ELR (cell line): ENCODE results near the gene PLCB2.

Experiments used
- DNase-seq: peaks from one replicate; pipeline ENCODE4 v3.0.0-alpha.2; 2015; ENCODE audit warnings: low read depth

PLCB2 gene

DNA sequence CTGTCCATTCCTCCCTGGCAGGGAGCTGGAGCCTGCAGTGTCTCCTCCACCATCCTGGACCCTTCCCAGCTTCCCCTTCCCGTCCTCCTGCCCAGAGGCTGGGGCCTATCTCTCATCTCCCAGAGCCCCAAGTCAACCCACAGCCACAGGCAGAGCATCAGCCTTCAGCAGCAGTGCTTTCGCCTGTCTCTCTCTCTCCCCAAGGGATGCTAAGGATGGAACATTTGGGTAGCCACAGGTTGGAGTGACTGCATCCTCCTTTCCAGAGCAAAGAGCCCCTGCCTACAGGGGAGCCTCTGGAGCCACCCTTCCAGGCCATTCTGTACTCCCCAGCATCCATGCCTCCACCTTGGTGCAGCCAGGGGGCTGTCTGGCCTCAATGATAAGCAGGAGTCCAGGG, 4.2 kb downstream of the PLCB2 start:
- no peak for DNase-seq

DNA sequence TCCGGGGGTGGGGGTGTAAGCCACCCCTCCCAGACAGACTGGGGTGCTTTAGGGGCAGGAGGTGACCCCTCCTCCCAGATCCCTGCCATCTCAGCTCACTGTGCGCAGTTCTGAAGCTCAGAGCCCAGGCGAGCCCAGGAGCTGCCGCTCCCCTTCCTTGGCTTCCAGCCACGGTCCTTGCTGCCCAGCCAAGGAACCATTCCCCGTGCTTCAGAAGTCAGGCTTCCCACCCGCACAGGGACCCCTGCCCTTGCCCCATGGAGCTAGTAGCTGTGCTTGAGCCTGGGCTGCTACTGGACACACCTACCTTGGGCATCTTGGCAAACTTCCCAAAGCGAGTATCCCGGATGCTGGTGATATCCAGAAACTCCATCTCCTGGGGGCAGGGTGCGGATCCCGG, 4.8 kb downstream of the PLCB2 start:
- DNase-seq, result no peak

DNA sequence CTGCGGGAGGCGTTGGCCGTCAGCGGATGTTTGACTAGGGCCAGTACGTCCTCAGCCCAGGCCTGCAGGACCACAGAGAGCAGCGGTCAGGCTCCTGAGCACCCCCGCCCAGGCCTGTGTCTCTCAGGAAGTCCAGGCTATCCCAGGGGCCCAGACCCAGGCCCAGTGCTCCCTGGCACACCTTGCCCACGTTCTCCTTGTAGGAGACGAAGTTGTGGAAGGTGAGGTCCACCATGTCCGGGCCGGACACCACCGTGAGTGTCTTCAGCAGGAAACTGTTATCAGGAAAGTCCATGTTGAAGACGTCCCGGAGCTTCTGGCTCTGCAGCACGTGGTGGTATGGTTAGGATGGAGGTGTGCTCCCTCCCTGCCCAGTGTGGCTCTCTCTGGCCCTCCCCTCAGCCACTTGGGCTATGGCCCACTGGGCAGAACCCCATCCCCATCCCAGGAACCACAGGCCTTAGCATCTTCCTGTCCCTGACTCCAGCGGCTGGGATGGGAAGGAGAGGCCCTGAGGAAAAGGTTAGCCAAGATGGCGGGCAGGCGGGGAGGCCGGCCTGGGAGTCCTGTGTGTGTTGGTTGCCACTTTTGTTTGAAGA, 5.3 kb downstream of the PLCB2 start:
- DNase-seq, result no peak

DNA sequence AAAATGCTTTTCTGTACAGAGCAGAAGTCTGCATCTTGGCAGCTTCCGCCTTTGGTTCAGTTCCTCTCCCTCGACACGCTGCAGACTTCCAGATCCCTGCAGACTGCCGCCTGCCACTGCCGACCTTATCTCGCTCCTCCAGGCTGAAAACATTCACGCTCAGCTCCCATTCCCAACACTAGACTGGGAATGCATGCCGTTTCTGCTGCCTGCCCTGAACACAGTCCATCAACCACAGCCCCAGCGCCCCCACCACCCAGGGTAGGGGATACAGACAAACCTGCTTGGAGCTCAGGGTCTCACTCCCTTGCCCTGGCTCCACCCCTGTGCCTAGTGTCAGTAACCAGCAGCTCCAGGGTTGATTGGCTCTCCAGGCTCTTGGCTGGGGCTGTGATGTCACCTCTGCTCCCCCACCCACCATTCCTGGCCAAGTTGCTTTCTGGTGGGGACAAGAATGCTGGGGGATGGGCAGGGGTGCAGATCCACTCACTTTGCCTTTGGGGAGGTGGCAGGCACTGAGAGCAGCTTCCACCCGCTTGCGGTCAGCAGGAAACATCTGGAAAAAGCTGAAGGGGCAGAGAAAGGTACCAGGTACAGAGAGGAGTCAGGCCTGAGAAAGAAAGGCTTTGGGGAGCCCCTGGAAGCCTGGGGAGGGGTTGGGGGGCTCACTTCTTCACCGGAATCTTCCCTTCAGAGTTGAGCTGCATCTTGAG, 6.1 kb downstream of the PLCB2 start:
- no peak for DNase-seq

DNA sequence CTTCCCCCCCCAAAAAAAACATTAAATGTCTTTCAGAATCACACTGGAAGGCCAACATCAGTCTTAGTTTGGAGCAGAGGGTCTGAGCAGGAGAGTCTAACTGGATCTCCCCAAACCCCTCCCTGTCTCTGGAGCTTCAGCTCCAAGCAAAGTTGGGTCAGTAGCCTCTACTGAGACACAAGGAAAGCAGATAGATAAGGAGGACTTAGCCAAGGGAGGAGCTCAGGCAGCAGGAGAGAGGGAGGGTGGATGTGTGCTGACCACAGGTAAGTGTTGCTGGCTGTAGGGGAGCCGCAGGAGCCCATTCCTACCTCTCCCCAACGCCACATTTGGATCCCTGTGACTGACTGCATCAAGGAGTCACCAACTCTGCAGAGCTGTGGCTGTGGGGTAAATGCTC, 7.0 kb downstream of the PLCB2 start:
- no peak for DNase-seq

DNA sequence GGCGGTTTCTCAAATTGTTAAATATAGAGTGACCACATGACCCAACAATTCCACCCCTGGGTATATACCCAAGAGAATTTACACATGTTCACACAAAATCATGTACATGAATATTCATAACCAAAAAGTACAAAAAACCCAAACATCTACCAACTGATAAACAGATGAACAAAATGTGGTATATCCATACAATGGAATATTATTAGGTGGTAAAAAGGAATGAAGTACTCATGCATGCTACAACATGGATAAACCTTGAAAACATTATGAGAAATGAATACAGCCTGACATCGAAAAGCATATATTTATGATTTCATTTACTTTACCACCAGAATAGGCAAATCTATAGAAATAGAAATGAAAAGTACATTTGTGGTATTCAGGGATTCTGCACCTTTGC, 7.4 kb downstream of the PLCB2 start:
- no peak for DNase-seq

DNA sequence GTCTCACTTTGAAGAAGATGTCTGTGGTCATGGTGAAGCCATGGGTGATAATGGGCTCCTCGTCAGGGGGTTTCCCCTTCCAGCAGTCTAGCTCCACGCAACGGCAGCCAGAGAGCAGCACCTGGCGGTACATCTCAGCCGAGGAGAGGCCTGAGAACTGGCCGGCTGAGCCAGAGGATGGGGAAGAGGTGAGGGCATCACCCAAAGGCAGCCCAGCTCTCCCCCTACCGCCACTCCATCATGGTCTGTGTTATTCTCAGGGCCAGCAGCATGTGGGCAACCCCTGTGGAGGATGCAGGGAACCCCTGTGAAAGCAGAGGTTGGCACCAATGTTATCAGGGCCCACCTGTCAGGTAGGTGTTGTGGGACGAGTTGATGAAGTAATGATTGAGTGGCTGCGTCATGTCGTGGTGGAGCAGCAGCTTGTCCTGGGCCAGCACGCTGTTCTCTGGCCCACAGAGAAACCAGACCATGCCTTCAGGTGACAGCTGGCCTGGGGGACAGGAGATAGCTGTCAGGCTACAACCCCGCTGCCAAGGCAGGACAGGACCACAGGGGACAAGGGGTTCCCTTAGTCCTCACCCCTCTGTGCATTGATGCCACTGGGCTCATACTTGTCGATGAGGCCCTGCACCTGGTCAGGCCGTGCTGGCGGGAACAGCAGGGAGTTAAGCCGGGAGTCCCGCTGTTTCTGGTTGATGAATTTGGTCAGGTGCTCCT, 9.4 kb downstream of the PLCB2 start:
- no peak for DNase-seq

DNA sequence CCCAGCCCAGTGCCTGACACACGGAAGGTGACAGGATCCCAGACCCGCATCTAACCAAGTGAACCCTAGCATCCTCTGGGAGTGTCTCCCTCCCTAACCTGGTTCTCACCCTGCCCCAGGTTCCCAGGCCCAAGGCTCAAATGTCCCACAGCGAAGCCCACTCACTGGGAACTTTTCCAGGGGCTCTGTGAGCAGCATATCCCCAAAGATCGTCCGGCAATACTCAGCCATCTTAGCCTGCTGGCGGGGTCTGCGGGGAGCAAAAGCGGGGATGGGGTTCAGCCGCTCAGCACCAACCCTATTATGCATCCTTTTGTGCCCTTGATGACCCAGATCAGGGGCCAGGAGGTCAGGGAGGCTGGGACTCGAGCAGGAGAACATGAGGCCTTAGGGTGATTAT, 10.4 kb downstream of the PLCB2 start:
- DNase-seq, result no peak

DNA sequence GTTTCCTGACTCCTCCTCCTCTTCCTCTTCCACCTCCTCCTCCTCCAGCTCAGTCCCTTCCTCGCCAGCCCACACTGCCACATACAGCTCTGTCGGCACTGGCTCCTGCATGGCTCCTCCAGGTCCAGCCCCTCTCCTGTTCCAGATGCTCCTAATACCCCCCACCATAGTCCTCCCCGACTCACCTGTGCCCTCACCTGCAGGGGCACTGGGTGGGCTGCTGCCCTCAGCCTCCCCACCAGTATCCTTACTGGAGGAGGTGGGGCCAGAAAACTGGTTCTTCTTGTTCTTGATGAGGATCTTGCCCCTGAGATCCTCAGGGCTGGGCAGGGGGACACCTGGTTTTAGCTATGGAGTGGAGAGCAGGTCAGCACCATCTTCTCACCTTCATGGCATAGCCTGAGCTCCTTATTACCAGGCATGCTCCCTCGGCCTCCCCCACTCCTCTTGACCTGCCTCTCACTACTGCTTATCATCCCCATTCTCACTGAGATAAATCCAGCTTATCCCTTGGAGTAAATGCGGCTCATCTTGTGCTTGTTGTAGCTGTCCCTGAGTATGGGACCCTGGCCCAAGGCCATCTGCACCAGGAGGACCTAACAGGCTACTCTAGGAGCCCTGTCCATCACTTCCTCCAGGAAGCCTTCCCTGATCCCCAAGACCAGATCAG, 11.0 kb downstream of the PLCB2 start:
- DNase-seq, result no peak

DNA sequence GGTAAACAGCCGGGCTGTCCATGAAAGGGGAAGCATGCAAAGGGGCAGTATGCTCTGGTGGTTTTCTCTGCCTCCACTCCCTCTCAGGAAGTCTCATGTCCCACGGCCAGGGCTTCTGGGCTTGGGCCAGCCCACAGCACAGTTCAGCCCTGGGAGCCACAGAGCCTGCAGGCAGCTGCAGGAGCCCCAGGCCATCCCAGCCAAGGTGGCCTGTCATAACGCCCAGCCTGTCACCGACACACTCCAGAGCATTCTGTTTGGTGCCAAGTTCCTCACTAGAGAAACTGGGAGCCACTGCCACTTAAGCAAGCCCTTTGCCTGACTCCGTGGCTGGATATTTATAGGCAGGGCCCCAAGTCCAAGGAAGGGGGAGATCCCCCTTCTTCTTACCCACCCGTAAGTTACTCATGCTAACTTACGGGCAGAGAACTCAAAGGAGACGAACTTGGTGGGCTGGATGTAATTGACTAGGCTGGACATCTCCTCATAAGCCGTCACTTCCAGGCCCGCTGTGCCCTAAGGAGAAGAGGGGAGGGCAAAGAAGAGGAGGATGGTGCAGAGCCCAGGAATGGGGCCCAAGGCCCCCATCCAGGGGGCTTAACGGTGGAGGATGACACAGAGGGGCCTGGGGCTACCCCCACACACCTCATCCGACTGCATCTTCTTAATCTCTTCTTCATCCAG, 11.7 kb downstream of the PLCB2 start:
- DNase-seq, result no peak

DNA sequence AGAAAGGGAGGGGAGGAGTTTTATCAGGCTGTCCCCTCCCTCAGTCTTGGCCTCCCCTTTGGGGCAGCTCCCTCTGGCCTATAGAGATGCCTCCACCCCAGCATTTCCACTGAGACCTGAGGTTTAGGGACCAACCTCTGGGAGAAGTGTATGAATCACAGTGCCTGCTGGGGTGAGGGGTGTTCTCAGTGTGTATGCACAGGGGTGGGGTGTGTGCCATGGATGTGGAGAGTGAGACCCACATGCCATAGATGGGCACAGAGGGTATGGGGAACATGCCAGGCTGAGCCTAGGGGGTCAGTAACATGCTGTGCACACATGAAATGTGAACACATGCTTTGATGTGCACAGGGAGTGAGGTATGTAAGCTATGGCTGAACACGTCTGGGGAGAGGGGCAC, 12.4 kb downstream of the PLCB2 start:
- no peak for DNase-seq

DNA sequence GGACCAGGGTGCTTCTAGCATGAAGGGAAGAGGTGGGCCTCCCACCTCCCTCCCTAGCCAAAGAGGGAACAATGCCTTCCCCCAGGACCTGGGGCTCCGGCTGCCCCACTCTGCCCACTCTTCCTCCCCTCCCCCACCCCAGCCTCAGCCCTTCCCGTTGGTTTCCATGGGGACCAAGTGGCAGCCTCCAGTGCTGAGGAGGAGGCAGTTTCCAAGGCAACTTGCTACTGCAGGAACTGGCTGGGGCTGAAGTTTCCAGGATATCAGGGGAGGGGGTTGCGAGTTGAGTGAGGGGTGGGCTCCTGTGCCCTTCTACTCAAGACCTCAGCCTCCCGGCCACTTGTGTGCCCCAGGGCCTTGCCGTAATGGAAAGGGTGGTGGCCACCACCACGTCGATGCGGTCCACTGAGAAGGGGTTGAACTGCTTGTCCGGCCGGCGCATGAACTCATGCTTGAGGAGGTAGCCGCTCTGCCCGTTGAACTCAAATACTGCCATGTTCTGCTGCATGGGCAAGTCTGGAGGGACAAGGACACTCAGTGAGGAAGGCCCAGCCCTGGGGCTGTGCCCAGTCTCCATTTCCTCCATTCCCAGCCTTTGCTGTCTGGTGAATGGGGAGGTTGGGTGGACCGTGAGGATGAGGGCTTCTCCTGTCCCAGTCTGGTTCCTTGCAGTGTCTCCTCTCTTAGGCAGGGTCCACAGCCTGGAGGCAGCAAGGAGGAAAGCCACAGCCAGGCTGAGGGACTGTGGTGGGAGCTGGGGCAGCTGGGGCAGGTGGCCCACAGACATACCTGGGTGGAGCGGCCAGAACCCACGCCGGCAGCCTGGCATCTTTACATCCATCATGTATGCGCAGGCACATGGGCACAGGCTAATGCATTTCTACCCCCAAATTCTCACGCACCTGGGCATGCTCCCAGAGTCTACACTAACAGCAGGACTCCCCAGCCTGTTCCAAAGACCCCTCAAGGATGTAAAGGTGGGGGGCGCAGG, 13.5 kb downstream of the PLCB2 start:
- DNase-seq, result no peak

DNA sequence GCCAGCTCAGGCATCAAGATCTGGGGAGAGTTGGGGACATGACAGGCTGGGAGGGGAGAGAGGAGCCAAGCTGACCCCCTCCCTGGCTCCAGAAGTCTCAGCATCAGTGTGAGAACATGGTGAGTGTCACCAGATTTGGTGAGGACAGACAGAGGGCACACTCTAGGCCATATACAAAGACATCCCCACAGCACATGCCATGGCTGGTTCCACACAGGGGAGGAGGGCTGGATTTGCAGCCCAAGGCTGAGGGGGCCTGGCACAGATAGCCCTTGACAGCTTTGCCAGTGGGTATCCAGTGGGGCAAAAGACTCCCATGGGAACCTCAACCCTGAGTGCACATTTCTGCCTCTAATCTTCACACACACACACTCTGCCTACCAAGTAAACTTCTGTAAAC, 14.7 kb downstream of the PLCB2 start:
- DNase-seq, result no peak

DNA sequence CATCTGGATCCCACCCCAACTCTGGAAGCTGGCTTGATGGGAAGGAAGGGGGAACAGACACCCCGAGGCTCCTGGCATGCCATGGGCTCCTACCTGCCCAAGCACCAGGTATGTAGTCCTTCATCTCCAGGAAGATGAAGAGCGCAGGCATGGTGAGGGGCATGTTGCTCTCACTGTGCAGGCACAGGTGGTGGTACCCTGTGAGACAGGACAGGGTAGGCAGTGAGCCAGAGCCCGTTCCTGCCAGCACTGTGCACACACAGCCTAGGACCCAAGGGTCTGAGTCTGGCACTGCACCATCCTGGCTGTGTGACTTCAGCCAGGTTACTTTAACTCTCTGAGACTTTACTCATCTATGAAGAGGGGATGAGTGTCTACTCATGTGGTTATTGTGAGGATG, 15.5 kb downstream of the PLCB2 start:
- DNase-seq, result no peak

DNA sequence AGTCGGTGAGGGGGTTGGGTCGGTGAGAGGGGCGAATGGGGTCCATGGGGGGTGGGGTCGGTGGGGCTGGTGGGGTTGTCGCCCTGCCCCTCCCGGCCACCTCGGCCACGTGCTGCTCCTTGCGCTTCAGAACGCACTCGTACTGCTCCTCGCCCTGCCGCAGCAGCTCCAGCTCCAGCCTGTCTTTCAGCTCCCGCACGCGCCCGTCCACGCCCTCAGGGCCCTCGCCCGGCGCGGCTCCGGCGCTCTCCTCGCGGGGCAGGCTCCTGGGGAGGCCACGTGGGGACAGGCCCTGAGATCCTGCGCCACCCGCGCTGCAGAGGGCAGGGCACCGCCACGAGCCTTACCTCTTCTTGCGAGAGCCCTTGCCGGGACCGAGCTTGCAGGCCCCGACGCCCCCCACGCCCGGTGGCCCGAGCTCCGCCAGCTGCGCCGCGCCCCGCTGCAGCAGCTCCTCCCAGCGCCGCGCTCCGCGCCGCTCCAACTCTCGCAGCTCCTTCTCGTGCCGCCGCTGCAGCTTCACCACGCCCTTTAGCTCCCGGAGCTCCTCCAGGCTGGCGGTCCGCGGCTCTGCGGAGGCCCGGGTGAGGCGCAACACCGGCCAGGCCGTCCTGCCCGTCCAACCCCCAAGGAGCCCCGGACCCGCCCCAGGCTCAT, 16.7 kb downstream of the PLCB2 start:
- peak; percentile 70 for DNase-seq

DNA sequence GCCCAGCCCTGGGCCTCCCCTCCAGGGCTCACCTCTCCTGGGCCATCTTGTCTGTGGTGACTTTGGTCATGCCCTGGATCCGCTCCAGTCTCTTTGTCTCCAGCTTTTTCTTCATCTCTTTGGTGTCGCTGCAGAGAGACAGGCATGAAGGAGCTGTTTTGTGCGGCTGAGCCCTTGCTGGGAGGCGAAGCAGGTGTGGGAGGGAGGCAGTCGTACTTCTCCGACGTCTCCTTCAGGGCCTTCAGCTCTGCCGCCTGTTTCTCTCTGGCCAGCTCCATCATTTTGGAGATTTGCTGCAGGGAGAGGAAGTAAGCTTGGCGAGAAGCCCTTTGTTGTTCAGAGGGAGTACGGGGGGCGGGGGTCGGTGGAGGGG, 17.2 kb downstream of the PLCB2 start:
- DNase-seq, result no peak

DNA sequence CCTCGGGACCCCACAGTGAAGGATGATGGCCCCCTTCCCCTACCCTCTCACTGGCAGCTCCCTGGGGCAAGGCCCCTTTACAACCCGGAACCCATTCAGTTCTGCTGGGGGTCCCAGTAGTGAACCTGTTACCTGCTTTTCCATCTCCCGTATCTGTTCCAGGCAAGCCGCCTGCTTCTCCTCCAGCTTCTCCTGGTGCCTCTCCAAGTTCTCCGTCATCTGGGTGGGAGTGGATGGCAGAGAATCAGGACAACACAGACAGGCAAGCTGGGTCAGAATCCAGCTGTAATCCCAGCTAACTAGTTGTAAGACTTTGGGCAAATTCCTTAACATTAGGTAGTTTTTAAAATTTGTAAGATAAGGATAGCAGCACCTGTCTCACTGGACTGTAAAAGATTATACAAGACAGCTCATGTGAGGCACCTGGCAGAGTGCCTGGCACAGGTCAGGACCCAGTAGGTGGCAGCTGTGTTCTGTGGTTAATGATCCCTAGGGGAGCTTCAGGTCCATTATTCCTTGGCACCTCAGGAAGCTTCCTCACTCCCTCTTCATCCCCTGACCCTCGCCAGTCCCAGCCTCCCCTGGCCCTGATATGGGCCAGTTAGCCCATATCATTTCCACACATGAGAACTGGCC, 18.5 kb downstream of the PLCB2 start:
- no peak for DNase-seq

DNA sequence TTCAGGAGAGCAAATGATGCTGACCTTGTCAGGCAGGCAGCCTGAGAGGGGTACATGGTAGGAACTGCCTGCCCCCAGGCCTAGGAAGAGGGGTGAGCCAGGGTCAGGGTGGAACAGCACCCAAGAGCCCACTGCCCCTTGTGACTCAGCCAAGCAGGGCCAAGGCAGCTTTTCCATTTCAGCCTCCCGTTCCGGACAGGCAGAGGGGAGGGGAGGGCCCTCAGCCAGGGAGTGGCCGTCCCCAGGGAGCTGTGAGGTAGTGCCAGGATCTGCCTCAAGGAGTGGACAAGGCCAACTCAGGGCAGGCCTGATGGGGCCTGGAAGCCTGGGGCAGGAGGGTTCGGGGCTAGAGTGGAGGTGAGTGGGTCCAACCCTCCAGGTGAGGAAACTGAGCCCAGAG, 19.8 kb downstream of the PLCB2 start:
- no peak for DNase-seq

DNA sequence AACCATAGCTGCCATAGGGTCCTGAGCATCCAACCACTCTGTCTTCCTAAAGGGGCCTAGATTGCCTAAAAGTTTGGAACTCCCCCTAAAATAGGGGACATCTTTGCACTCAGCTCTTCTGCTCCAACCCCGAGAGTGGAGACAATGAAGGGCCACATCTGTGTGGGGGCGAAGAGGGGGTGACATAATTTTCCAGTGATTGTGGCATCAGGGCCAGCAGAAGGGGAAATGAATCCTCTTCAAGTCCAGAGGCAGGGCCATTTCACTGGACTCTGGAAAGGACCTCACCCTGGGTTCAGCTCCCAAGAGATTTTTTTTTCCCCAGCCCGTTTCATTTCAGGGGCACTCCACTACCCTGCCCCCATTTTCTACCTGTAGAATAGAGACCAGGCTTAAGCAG, 20.2 kb downstream of the PLCB2 start:
- no peak for DNase-seq

DNA sequence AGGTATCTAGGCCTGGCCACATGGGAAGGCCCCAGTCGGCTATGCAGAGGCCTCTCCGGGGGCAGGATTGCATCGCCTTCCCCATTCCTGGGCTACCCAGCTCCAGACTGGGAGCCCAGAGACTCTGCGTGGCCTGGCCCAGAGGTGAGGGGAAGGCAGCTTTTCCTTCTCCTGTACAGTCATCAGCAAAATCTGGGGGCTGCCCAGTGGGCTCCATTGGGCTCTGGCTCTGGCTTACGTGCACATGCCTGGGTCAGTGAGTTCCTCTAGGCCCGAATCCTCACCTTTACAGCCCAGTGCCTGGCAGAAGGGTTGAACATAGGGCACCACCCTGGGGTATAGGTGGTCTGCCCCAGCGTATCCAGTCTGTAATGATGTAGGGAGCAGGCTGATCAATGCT, 20.9 kb downstream of the PLCB2 start:
- DNase-seq, result no peak
